IPS DF 4.7 (cell line): Measurements from ENCODE around the gene CASQ2.

ENCODE experiments used
- DNase-seq: peaks from one replicate; pipeline ENCODE4 v3.0.0-alpha.2; 2013; ENCODE audit warnings: low spot score; ENCODE audit errors: extremely low read depth

Gene CASQ2

GRCh38 chr1:115729756-115730155, 38.8 kb downstream of the CASQ2 start:
- no peak for DNase-seq

- DNase-seq: no peak
Measured at GRCh38 chr1:115728341-115728740, 40.2 kb downstream of the CASQ2 start.

DNA sequence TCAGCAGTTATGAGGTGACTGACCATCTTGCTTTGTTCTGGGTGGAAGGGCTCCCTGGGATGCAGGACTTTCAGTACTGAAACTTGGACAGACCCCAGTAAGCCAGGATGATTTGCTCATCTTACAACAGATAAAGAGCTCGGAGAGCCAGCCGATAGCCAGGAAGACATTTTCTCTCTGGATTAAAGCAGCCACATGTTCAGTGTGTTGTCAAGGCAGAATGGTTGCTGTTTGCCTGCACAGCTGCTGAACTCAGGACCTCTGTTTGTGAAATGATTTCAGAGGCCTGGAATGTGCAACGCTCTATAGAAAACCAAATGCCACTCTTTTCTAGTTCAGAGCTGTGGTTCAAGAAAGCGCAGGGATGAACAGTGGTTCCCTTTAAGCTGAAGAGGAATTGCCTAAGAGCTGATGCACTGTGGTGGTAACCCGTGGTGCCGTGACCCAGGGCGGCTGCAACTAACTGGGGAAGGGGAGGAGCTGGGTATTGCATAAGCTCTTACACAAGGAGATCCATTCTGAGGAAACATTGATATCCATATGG, 40.7 kb downstream of the CASQ2 start:
- DNase-seq: no peak

- no peak for DNase-seq
Measured at GRCh38 chr1:115726570-115726969, 41.9 kb downstream of the CASQ2 start.

DNA sequence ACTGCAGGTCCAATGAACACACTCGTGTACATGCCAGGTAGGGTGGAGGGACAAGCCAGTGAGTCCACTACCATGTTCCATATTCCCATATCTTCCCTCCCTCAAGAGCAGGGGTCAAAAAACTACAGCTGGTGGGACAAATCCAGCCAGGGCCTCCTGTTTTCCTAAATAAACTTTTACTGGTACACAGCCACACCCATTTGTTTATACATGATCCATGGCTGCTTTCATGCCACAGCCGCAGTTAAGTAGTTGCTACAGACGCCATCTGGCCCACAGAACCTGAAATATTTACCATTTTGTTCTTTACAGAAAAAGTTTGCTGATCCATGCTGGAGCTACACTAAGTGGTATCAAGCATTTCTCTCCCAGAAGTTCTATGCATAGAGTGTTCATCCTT, 42.4 kb downstream of the CASQ2 start:
- DNase-seq: no peak

DNA sequence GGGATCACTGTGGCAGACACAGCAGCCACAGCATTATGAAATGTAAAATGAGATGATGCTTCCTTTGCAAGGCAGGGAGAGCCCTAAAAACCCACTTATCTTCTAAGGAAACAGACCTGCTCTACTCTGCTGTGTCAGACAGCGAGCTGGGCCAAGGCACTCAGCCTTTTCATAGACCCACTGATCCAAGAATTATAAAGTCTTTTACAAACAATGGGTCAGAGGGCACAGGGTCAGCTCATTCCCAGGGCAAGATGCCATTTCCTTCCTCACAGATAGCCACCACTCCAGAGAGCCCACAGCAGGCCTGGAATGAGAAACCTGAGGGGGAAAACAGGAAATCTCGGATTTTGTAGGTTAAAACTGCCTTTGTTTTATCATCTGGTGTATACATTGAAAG, 42.9 kb downstream of the CASQ2 start:
- DNase-seq: no peak

DNA sequence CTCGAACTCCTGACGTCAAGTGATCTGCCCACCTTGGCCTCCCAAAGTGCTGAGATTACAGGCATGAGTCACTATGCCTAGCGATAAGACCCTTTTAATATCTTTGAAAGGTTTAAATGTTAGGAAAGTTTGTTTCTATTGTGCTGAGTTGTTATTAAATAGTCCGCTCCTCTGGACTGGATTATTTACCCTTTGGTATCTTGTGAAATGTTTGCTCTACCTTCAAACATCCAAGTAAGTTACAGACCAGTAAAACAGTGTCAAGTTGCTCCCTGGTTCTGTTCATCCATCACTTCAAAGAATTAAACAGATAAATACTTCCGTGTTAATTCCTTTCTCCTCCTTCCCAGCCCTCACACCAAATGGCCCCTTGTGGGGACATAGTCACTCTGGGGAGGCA, 44.8 kb downstream of the CASQ2 start:
- no peak for DNase-seq

DNA sequence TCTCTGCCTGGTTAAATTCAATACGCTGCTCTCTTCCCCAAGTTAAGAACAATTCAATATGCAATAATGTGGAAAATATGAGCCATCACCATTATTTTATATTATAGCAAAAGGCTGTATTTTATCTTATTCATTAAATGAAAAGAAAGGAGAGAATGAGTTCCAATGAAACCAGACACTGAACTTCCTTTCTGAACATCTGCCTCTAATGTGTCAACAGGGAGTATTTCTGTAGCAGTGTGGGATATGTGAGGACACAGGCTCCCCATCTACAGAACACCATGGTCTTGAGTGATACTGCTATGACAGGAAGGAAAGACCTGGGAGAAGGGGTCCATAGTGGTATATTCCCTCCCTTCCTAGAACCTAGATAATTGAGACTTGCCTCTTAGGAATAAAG, 46.3 kb downstream of the CASQ2 start:
- no peak for DNase-seq

DNA sequence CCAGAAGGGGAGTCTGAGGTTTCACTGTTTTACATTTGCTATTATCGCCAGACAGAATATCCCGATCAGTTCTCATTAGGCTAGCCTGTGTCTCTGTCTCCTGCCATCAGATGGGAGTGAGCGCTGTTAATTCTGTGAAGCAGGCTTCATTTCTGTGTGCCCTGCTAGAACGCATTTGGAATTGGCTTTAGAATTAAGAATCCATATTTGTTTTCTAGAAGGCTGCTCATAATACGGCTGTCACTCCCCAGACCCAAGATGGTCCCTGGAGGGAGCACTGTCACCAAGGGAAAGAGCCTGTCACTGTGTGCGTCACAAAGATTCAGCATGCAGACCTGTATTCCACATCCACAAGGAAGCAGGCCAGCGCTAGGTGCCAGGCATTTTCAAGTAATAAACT, 49.2 kb downstream of the CASQ2 start:
- no peak for DNase-seq

DNA sequence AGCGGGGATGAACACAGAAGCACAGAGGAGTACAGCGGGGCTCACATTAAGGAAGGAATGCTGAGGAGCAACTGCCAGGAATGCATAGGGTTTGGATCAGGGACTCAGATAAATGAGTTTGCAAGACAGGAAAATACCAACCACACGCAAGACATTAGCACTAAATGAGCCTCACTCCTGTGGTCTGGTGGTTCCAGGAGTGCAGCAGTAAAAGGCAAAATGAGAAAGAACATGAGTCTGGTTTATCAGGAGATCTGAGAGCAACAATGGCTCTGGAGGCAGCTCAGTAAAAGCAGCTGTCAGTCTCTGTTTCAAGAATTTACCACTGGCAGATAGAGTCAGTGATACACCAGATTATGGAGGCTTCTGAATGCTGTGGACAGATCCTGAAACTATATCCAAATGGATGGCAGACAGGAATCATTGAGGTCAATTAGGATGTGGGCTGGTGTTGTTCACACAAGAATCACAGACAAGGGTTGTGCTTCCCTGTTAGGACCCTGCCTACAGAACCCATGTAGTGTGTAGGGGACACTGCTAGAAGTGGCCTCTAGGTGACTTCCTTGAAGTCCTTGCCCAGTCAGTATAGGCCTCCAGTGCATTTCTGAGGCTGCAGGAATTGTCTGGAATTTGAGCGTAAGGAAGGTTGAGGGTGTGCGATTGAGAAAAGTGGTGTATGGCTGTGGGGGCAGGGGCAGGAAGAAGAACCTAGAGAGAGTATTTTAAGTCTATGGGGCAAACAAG, 50.3 kb downstream of the CASQ2 start:
- DNase-seq: no peak

GRCh38 chr1:115717541-115717940, 51.0 kb downstream of the CASQ2 start:
- no peak for DNase-seq

- DNase-seq: no peak
Measured at GRCh38 chr1:115714572-115715141, 53.9 kb downstream of the CASQ2 start.

DNA sequence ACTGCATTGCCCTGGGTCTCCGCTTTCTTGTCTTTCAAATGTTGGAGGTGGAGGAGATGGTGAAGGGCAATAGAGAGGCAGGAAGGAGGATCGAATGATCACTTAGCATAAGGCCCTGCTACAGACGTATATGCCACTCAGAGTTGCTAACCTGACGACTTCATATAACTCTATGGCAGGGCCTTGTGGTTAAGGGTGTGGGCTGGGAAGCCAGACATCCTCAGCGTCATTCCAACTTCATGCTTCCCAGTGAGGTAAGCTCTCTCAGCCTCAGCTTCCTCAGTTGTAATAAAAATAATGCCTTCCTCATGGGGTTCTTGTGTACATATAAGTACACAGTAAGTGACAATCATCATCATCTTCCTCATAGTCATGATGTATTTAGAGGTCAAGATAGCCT, 54.6 kb downstream of the CASQ2 start:
- no peak for DNase-seq

GRCh38 chr1:115712911-115713609, 55.5 kb downstream of the CASQ2 start:
- no peak for DNase-seq

GRCh38 chr1:115710859-115711624, 57.5 kb downstream of the CASQ2 start:
- no peak for DNase-seq

DNA sequence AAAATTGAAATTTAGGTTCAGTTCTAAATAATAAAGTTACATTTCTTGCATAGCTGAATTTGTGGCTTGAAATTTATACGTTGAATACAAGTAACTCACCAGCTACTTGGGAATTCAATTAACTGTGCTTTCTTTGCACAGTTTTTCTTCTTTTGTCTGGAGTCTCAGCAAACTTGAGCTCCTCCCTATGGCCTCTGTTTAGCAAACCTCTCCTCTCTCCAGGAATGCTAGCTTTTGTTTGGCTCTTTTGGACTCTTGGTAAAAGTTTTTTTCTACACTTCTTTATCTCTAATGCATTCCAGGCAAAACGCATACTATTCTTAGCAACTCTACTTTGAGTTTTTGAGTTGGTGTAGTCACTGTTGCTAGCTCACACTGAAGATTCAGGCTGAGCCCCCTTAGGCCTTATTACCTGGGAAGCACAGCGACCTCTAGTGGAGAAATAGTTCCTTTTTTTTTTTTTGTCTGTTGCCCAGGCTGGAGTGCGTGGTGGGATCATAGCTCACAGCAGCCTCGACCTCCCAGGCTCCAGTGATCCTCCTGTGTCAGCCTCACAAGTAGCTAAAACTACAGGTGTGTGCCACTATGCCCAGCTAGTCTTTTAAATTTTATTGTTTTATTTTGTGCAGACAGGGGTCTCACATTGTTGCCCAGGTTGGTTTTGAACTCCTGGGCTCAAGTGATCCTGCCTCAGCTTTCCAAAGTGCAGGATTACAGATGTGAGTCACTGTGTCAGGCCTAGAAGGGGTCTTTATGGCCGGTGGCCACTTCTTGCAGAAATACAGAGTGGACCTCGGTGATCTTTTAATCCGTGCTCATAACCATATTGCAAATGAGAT, 61.7 kb downstream of the CASQ2 start:
- no peak for DNase-seq

DNA sequence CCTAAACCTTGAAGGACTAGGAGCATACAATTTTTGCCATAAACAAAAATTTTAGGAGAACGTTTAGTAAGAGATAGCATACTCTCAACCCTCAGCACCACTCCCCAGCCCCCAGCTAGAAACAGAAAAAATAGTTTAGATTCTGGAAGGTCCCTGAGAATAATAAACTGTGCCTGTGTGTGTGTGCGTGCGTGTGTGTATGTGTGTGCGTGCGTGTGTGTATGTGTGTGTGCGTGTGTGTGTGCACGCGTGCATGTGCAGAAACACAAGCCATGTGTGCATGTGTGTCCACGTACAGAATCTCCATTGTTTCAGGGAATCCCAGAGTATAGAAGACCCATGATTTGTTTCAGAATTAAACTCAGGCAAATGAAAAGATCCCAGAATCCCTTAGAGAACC, 62.6 kb downstream of the CASQ2 start:
- DNase-seq: no peak

GRCh38 chr1:115705085-115705951, 63.2 kb downstream of the CASQ2 start:
- DNase-seq: no peak

DNA sequence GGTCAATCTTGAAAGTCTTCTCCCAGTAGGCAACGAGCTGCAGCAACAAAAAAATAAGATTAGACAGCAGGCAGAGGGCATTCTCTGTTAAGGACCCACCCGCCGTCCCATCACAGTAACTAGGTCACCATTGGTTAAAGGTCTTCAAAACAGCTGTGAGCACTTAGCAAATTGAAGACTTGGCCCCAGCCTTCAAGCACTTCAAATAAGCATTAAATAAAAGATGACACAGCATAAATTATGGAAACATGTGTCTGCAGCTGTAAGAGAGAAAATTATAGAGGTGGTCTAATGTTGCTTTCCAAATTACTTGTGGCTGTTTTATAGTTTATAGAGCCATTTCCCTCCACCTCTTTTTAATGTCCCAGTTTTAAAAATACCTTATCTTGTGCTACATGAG, 65.6 kb downstream of the CASQ2 start:
- no peak for DNase-seq

GRCh38 chr1:115701090-115701489, 67.4 kb downstream of the CASQ2 start:
- no peak for DNase-seq
